HepG2 (cell line): ENCODE data around the gene BCL2L1. TPM values are rescaled to one million over a fixed set of nuclear protein-coding genes. Genes with fewer than 3 reads are reported as not detected.

ENCODE experiments used
- CREM ChIP-seq, 2 experiments: sonication (generic) in 1 of 2; formaldehyde crosslinking in 1 of 2; IDR thresholded peaks; 2 replicates each; pipeline versions ENCODE4 v1.4.0 to v1.6.1; 2016 to 2020; ENCODE audit warnings: antibody characterized with exemption in 1 of 2, mild to moderate bottlenecking in 1 of 2, missing genetic modification reagents in 1 of 2
- ELF4 ChIP-seq: sonication (generic); formaldehyde crosslinking; IDR thresholded peaks from 2 replicates; pipeline ENCODE4 v1.5.0; 2020; ENCODE audit warnings: missing genetic modification reagents, mild to moderate bottlenecking, moderate library complexity, borderline replicate concordance
- HDAC1 ChIP-seq: sonication (generic); formaldehyde crosslinking; IDR thresholded peaks from 2 replicates; pipeline ENCODE4 v1.5.1; 2020; ENCODE audit warnings: mild to moderate bottlenecking, missing genetic modification reagents
- ISL2 ChIP-seq: sonication (generic); formaldehyde crosslinking; IDR thresholded peaks from 2 replicates; pipeline ENCODE4 v1.5.0; 2020; ENCODE audit warnings: missing genetic modification reagents
- KIAA2018 ChIP-seq: sonication (generic); formaldehyde crosslinking; IDR thresholded peaks from 2 replicates; pipeline ENCODE4 v1.5.0; 2020; ENCODE audit warnings: mild to moderate bottlenecking, missing genetic modification reagents, borderline replicate concordance
- NPAS2 ChIP-seq: sonication (generic); formaldehyde crosslinking; IDR thresholded peaks from 2 replicates; pipeline ENCODE4 v1.8.0; 2022; ENCODE audit warnings: mild to moderate bottlenecking, missing genetic modification reagents, borderline replicate concordance
- ONECUT2 ChIP-seq: sonication (generic); formaldehyde crosslinking; IDR thresholded peaks from 2 replicates; pipeline ENCODE4 v1.4.0; 2020; ENCODE audit warnings: missing genetic modification reagents
- PAF1 ChIP-seq: IDR thresholded peaks from 2 replicates; pipeline ENCODE4 v1.6.1; 2016; ENCODE audit warnings: missing genetic modification reagents, missing compliant biosample characterization
- POLR2A ChIP-seq, 2 experiments: IDR thresholded peaks; 2 replicates each; pipeline ENCODE4 v1.6.1; 2011; ENCODE audit warnings: low read depth in 2 of 2, low read length in 2 of 2, mild to moderate bottlenecking in 1 of 2, moderate library complexity in 1 of 2; ENCODE audit not compliant: insufficient read depth in 1 of 2
- ZNF143 ChIP-seq: sonication (generic); formaldehyde crosslinking; IDR thresholded peaks from 2 replicates; pipeline ENCODE4 v1.4.0; 2020; ENCODE audit warnings: missing genetic modification reagents
- ZNF280D ChIP-seq: sonication (generic); formaldehyde crosslinking; IDR thresholded peaks from 2 replicates; pipeline ENCODE4 v1.5.1; 2020; ENCODE audit warnings: mild to moderate bottlenecking, missing genetic modification reagents
- ZNF558 ChIP-seq: sonication (generic); formaldehyde crosslinking; IDR thresholded peaks from 2 replicates; pipeline ENCODE4 v1.9.0; 2022; ENCODE audit warnings: mild to moderate bottlenecking, missing genetic modification reagents, borderline replicate concordance
- ZNF567 ChIP-seq: sonication (generic); formaldehyde crosslinking; IDR thresholded peaks from 2 replicates; pipeline ENCODE4 v1.8.1; 2023; ENCODE audit warnings: mild to moderate bottlenecking, missing genetic modification reagents, borderline replicate concordance
- ZNF713 ChIP-seq: sonication (generic); formaldehyde crosslinking; IDR thresholded peaks from 2 replicates; pipeline ENCODE4 v1.4.0; 2020; ENCODE audit warnings: mild to moderate bottlenecking, missing genetic modification reagents
- polyA plus RNA-seq, 8 experiments: library from polyadenylated mRNA; depleted of rRNA in 3 of 8; stranded (reverse) in 7 of 8; unstranded in 1 of 8; fragments of >200 nt; fragmentation: Illumina TruSeq in 4 of 8; extraction: Trizol in 4 of 8; gene quantifications; 2 replicates each; pipeline versions ENCODE4 v1.2.1 to v1.2.3, GENCODE V29; 2011 to 2016; ENCODE audit warnings: low read depth in 4 of 8, missing spikeins in 1 of 8, mixed read lengths in 1 of 8; ENCODE audit not compliant: insufficient read depth in 1 of 8
- total RNA-seq, 5 experiments: library from RNA; depleted of rRNA; stranded (reverse); fragments of >200 nt; fragmentation: Illumina TruSeq; extraction: Trizol; gene quantifications; 2 replicates each; pipeline ENCODE4 v1.2.3, GENCODE V29; 2016; ENCODE audit warnings: low read depth in 1 of 5

The BCL2L1 gene
- total and polyA plus RNA-seq, 2 of the 13 experiments (the other 11 are each of a cell fraction or from before 2014, with no cell fraction given) = 164 to 258 TPM

GRCh38 chr20:31713312-31714273 lies 9.1 kb downstream of the BCL2L1 start (continued):
- TF ChIP-seq ZNF567 (CRISPR knock-in tag) (no peak), NPAS2 (CRISPR knock-in tag) (no peak), POLR2A (IDR thresholded peaks at IDR 0.05; ENCODE audit: insufficient read depth in 1 of 2, low read depth in 2 of 2, low read length in 2 of 2) (peak in 1 of 2 experiments; percentile 53; a peak in 2 of 4 replicates), KIAA2018 (CRISPR knock-in tag) (peak; percentile 4; the same call in 1 of the 2 replicates), ELF4 (CRISPR knock-in tag) (0 out of 2 replicates have a peak, but pooled peaks have one; percentile 30), HDAC1 (CRISPR knock-in tag) (peak; percentile 46; the same call in 1 of the 2 replicates), ZNF143 (CRISPR knock-in tag) (peak; percentile 19; the same call in 1 of the 2 replicates), ZNF280D (peak; percentile 52; the same call in 1 of the 2 replicates), ZNF558 (CRISPR knock-in tag) (no peak), ONECUT2 (peak; percentile 27; the same call in 1 of the 2 replicates), ZNF713 (no peak), ISL2 (CRISPR knock-in tag) (no peak; the same call in 1 of the 2 replicates), PAF1 (CRISPR knock-in tag) (peak; percentile 88), CREM (IDR thresholded peaks at IDR 0.05) (no peak), CREM (CRISPR knock-in tag; IDR thresholded peaks at IDR 0.05) (no peak)
